Skin of body (tissue), 2 donors: Measurements from ENCODE around the gene KIF22. TPM values are rescaled to one million over a fixed set of nuclear protein-coding genes. Genes with fewer than 3 reads are reported as not detected.
"Not testable (repeated sequence)": the region's sequence is repeated elsewhere in the genome, so short reads cannot be mapped to it uniquely, and the experiment has no call there.

Source experiments
- DNase-seq: peaks from one replicate; lab custom pipeline; 2025; lab: John Stamatoyannopoulos, UW
- total RNA-seq: library from RNA; depleted of rRNA; stranded (reverse); fragments of >200 nt; gene quantifications from one replicate; pipeline ENCODE4 v1.2.3, GENCODE V29; 2014

Gene KIF22
- 40.7 TPM for total RNA-seq

DNA sequence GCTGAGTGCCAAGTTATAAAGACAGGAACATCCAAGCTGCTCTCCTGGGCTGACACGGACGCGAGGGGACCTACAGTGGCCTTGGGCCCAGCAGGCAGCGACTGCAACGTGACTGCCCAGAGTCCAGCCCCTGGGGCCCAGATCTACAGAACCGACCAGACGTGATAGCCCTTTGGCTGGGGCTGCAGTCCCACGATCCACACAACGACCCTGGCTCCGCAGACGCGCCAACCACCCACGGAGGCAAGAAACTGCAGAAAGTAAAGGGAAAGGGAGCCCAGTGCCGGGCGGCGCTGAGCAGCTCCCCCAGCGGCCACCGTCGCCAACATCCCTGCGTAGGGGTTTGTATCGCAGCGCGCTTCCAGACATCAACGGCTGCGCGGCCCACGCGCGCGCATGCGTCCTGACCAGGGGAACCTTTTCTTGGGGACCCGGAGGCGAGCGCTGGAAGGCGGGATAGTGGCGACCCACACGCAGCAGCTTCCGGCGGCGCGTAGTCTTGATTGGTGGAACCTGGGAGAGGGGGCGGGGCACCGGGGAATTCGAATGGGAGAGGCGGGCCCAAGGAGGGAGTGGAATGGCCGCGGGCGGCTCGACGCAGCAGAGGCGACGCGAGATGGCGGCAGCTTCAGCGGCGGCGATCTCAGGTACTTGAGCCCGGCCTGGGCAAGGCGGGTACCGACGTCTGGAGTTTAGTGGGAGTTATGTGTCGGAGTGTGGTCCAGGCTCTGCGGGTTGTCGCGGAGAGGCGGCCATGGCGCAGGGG lies at the start of gene KIF22:
KIF22 (plus strand) TSS at position 569 of the 766 bp plus-strand sequence; CDS start at position 578, 9 bp downstream.
- DNase-seq, result peak; percentile 99

GRCh38 chr16:29742683-29743275 lies 47.8 kb upstream of the KIF22 start:
- DNase-seq, result no peak

DNA sequence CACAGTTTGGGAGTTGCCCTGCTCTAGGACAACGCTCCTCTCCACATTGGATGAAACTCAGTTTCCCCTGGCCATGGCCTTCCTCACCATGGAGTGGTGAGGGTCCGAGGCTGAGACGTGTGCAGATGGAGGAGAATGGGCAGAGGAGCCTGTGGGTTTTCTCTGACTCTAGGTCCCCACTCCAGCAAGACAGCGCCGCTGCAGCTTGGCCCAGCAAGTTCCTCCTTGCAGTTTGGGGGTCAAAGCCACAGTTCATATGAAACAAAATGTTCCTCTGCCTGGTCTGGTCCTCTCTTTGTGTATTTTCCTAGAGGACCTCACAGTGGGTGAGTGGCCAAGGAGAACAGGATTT lies 47.1 kb upstream of the KIF22 start:
- DNase-seq, result no peak

DNA sequence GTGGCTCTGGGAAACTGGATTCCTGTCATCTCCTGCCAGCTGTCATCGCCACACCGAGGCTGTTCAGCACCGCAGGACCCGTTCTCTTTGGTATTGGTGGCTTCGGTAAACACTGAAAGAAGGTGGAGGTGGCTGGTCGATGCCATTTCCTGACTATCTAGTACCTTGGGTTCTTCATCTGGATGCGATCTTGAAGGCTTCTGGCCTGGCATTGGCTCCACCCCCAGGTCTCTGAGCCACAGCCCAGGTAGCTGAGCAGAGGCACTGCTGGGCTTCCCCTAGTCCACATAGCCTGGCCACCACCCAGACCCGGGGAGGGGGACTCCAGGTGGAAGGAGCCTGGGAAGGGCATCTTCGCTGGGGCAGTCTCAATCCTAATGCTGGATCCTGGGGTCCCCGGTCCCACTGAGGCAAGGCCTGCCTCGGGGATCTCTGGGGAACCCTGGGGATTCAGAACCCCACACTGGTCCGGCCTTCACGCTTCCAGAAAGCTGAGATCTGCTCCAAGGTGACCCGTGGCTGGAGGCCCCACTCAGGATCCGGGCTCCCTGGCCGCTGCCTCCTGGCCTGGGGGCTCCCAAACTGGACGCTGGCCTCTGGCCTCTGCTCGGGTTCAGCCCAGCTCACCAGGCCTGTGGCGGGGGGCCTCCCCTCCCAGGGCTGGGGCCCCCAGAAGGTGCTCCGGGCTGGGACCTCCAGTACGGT lies 46.6 kb upstream of the KIF22 start:
- no peak for DNase-seq

DNA sequence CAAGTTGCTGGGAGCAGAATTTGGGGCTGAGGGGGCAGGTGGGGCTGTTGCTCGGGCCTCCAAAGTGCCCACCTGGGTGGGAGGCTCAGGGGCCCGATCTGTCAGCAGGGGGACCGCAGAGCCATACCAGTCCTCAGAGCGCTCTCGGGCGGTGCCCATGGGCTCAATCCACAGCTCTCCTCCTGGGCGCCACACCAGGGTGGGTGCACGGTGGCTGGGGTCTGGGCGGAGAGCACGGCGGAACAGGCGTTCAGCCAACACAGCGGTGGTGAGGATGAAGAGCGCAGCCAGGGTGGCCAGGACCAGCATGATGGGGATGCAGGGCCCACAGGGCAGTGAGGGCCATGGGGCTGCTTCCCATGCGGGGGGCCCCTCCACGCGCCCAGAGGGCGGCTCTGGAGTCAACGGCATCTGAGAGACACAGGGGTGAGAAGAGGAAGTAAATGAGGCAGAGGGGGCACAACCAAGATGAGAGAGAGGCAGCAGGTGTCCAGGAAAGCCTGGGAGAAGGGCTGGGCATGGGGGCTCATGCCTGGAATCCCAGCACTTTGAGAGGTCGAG lies 45.9 kb upstream of the KIF22 start:
- no peak for DNase-seq

DNA sequence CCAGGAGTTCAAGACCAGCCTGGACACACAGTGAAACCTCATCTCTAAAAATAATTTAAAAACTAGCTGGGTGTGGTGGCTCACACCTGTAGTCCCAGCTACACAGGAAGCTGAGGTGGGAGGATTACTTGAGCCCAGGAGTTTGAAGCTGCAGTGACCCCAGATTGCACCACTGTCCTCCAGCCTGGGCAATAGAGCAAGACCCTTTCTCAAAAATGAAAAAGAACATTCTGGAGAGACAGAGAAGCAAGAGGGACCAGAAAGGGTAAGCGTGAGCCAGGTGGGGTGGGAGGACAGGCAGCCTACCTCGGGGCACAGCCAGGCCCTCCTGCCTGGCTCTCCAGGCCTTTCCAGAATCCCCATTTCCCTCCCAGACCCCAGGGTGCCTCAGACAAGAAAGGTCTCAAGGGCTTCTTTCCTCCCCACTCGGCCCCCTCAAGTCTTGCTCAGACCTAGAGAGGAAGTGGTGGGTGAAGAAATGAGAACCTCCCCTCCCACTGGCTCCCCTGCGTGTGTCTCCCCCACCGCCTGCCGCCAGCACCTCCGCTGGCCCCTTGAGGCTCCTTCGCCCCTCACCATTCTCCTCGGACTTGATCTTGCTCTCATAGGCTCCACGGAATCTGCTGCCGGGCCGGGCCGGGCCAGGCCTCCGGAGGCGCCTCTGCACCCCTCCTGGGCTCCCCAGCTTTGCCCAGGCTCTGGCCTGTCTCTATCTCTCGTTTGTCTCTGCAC lies 45.3 kb upstream of the KIF22 start:
- no peak for DNase-seq

DNA sequence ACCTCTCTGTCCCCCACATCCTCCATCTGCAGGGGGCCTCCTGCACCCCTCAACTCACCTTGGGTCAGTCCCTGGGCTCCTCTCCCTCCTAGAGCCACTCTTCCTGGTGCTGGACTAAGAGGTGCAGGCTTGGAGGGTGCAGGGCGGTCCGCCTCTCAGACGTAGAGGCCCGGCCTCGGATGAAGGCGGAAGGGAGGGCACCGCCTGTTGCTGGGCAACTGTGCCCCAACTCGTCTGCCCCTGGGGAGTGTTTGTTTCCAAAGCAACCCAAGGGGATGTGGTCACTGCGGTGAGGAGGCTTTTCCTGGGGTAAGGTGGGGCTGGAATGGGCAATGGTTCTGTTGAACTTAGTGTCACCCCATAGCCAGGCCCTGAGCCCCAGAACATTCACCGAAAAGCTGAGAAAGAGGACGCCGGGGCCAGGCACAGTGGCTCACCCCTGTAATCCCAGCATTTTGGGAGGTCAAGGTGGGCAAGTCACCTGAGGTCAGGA lies 44.7 kb upstream of the KIF22 start, which contains the start of gene C16orf54:
C16orf54 (minus strand) TSS at position 138 of the 493 bp plus-strand sequence. CDS start 1,039 bp downstream, outside the sequence.
- no peak for DNase-seq

GRCh38 chr16:29746518-29746917 lies 44.0 kb upstream of the KIF22 start:
- DNase-seq, result not testable (repeated sequence)

- no peak for DNase-seq
Measured at GRCh38 chr16:29747947-29748759, 42.4 kb upstream of the KIF22 start.

GRCh38 chr16:29748760-29749149 lies 41.8 kb upstream of the KIF22 start:
- not testable (repeated sequence) for DNase-seq

GRCh38 chr16:29753516-29753915 lies 37.0 kb upstream of the KIF22 start:
- DNase-seq, result no peak

DNA sequence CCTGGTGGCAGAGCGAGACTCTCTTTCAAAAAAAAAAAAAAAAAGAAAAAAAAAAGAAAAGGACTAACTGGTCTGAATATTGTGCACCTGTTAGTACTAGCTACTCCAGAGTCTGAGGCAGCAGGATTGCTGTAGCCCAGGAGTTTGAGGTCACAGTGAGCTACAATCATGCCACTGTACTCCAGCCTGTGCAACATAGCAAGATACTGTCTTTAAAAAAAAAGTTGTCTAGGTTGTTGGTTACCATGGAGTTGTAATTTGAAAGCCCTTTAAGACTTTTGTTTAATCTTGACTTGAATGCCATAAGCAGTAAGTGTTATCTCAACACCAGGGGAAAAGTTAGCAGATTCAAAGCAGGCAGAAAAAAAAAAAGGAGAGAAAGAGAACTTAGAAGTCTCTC lies 33.9 kb upstream of the KIF22 start:
- DNase-seq, result no peak

- not testable (repeated sequence) for DNase-seq
Measured at GRCh38 chr16:29757086-29757485, 33.5 kb upstream of the KIF22 start.

- DNase-seq, result no peak
Measured at GRCh38 chr16:29757950-29758466, 32.5 kb upstream of the KIF22 start.

- no peak for DNase-seq
Measured at GRCh38 chr16:29760567-29761279, 29.8 kb upstream of the KIF22 start.

- not testable (repeated sequence) for DNase-seq
Measured at GRCh38 chr16:29761280-29761651, 29.3 kb upstream of the KIF22 start.

- no peak for DNase-seq
Measured at GRCh38 chr16:29761882-29762281, 28.7 kb upstream of the KIF22 start.

DNA sequence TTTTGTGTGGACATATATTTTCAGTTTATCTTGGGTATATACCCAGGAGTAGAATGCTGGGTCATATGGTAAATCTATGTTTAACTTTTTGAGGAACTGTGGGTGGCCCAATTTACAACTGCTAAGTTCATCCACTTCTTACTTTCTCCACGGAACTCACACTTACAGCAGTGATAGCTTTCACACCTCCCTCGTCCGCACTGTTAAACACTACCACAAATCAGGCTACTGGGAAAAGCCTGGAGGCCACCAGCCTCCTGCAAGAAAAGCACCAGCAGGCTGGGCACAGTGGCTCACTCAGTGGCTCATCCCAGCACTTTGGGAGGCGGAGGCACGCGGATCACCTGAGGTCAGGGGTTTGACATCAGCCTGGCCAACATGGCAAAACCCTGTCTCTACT lies 27.2 kb upstream of the KIF22 start:
- no peak for DNase-seq
